CD4-positive, alpha-beta T cell treated with Interleukin-6 for 4 hours (primary cell): ENCODE measurements around the gene GAMT.

Source experiments
- DNase-seq: peaks from one replicate; pipeline ENCODE4 v3.0.0-alpha.2; 2020; ENCODE audit warnings: mixed read lengths

Gene GAMT

GRCh38 chr19:1362387-1363257 is 38.7 kb downstream of the GAMT start:
- DNase-seq = no peak

- DNase-seq = no peak
These were observed 39.5 kb downstream of the GAMT start for GRCh38 chr19:1361601-1362386.

GRCh38 chr19:1360818-1361461 is 40.4 kb downstream of the GAMT start:
- no peak for DNase-seq

DNA sequence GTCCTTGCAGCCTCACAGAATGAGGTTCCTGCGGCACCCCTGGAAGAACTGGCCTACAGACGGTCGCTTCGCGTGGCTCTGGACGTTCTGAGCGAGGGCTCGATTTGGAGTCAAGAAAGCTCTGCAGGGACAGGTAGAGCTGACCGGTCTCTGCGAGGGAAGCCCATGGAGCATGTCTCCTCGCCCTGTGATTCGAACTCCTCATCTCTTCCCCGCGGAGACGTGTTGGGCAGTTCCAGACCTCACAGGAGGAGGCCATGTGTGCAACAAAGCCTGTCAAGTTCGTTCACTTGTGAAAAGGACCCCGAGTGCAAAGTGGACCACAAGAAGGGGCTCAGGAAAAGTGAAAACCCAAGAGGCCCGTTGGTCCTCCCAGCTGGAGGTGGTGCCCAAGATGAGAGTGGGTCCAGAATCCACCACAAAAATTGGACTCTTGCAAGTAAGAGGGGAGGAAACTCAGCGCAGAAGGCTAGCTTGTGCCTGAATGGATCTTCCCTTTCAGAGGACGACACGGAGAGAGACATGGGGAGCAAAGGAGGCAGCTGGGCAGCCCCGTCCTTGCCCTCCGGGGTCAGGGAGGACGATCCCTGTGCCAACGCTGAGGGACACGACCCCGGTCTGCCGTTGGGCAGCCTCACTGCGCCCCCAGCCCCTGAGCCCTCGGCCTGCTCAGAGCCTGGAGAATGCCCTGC is 41.1 kb downstream of the GAMT start:
- no peak for DNase-seq

DNA sequence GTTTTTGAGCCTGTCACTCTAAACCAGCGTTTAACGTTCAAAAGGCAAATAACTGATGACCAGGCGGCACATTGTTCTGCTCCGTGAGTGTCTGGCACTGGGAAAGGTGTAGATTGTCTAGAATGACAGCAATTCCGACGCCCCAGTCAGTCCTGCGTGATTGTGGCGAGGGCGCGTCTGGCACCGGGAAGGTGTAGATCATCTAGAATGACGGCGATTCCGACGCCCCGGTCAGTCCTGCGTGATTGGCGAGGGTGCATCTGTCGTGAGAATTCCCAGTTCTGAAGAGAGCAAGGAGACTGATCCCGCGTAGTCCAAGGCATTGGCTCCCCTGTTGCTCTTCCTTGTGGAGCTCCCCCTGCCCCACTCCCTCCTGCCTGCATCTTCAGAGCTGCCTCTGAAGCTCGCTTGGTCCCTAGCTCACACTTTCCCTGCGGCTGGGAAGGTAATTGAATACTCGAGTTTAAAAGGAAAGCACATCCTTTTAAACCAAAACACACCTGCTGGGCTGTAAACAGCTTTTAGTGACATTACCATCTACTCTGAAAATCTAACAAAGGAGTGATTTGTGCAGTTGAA is 43.7 kb downstream of the GAMT start:
- DNase-seq = no peak

GRCh38 chr19:1356508-1356865 is 44.9 kb downstream of the GAMT start:
- DNase-seq = no peak

DNA sequence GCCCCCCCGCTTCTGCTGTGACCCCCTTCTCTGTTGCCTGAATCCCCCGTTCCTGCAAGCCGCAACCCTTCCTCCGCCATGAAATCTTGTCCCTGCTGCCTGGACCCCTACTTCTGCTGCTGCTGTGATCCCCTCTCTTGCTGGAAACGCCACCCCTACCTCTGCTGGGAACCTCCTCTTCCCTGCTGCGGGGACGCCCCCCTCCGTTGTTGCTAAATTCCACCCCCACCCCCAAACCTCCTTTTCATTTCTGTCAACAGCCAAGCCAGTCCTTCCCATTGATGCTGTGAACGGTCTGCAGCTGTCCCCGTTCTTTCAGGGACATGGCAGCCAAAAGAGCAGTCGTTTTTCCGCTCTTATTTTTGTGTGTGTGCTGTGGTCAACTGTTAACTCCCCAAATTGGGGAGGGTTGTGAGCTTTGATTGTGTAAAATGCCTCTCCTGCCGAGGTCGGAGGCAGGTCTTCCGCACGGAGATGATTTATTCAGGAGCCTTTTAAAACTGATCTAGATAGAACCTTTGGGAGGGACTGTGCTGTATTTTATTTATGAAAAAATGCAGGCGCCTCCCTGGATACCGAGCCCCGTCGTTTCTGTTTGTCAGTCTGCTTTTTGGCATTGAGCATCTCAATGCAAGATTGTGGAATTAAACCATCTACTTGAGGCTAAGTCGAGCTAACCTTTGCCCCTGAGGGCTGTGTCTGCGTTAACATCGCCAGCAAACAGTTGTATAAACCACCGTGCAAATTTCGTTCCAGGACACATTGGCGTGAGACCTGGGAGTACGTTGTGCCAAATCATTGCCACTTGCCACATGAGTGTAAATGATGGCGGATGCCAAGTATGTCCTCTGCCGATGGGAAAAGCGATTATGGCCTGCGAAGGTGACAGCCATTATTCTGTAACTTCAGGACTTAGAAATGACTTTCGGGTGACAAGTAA is 45.5 kb downstream of the GAMT start:
- peak; percentile 28 for DNase-seq

DNA sequence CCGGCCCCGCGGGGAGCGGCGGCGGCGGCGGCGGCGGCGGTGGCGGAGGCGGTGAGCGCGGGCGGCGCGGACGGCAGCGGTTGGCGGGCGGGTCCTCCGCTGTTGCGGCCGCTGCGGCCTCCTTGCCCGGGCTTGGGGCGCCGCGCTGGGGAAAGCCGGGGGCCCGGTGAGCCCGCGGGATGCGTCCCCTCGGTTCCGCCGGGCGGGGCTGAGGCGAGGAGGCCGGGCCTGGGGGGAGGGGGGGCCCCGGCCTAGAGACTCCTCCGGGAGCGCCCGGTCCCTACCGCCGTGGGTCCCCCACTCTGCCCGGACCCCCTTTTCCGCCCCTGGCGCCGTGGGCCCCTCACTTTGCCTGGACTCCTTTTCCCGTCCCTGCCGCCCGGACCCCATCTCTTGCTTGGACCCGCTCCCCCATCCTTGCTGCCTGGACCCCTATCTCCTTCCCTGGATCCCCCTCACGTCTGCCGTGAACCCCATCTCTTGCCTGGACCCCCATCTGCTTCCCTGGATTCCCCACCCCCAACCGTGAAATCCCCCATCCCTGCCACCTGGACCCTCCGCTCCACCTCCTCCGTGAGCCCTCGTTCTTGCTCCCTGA is 46.3 kb downstream of the GAMT start:
- DNase-seq = no peak

DNA sequence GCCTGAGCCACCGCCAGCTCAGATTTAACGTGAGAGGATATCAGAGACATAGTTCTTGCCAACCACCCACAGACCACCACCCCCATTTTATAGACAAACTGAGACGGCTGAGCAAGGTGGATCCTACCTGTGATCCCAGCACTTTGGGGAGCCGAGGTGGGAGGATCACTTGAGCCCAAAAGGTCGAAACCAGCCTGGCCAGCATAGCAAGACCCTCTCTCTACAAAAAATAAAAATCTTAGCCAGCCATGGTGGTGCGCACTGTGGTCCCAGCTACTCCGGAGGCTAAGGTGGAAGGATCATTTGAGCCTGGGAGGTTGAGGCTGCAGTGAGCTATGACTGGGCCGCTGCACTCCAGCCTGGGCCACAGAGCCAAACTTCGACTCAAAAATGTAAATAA is 48.2 kb downstream of the GAMT start:
- no peak for DNase-seq

DNA sequence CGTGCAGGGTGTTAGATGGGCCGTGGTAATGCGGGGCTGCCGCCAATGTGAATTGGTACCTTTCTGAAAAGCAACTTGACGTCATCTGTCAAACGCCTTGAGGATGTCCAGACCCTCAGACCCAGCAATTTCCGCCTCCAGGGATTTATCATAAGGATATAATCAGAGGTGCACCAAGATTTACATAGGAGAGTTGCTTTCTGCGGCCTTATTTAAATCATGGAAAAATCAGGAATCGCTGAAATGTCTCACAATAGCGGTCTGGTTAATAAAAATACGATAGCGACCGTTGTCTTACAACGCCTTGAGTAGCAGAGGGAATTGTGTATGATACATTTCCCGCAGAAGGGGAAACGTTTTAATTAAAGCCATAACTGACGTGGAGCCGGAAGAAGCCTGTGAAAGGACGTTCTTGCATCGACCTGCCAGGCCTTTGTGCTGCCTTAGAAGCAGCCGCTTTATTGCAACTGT is 49.9 kb downstream of the GAMT start:
- no peak for DNase-seq

DNA sequence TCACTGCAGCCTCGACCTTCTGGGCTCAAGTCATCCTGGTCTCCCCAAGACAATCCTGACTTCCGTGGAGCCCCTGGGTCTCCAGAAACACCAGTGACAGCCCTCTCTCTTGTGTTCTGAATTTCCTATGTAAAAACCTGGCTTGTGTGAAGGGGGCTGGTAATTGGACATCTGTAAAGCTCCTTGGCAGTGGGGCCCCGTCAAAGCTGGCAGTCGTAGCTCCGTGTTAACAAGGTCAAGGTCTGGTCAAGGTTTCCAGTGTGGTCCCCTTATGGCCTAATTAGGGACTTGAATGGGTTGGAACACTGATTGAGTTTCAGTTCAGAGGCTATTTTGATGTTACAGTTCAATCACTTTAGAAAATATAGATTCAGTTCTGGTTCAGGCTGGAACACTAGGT is 50.5 kb downstream of the GAMT start:
- DNase-seq = no peak

DNA sequence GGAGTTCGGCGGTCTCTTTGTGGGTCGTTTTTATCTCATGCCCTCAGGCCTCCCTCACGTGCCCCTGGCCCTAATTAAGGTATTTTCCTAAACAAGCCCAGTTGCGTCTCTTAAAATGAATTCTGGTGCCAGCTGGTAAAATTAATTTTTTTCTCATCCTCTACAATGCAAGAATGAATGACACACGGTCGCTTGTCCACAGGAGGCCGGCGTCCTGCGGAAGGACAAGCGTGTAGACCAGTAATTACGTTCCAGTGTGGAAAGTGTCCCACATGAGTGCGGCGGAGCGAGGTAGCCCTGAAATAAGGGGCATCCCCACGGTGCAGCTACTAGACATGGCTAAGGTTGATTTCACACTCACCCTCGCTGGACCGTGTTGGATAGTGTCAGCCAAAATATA is 52.1 kb downstream of the GAMT start:
- DNase-seq = no peak
